Endothelial cell of umbilical vein (primary cell): ENCODE results near the gene ANKMY1. TPM values are rescaled to one million over a fixed set of nuclear protein-coding genes. Genes with fewer than 3 reads are reported as not detected.

Source experiments
- BruUV-seq: library from RNA; stranded (reverse); fragments of 400-500 nt; replicated peaks from 2 replicates; lab custom pipeline; 2021; lab: Mats Ljungman, UMichigan
- CTCF ChIA-PET: fragments of 300-600, 350-600 bp; sonication (Branson Sonifier 250); formaldehyde crosslinking; loops from one replicate; lab custom pipeline; 2021; ENCODE audit warnings: antibody characterized with exemption, inconsistent platforms; lab: Charles Lee
- POLR2A ChIA-PET: fragments of 300-600, 350-600 bp; sonication (Branson Sonifier 250); formaldehyde crosslinking; loops from one replicate; lab custom pipeline; 2021; ENCODE audit warnings: antibody characterized with exemption, inconsistent platforms; lab: Charles Lee
- DNase-seq: peaks from one replicate; pipeline ENCODE4 v3.0.0-alpha.2; 2011; ENCODE audit warnings: low read depth, low spot score
- FAIRE-seq: peaks from 2 replicates; lab custom pipeline; 2011; peaks lifted over from hg19 to GRCh38; lab: Jason Lieb, UNC
- H2AFZ ChIP-seq: 2 replicates; pipeline ENCODE4 v1.6.0; 2012; ENCODE audit warnings: low read depth, low read length, control low read depth, inconsistent platforms
- H3K27ac ChIP-seq: 2 replicates; pipeline ENCODE4 v1.5.1; 2011; ENCODE audit warnings: low read depth, mild to moderate bottlenecking, control low read depth, low read length, moderate library complexity; ENCODE audit not compliant: insufficient read depth
- H3K27me3 ChIP-seq, 2 experiments: 2 replicates each; pipeline versions ENCODE4 v1.6.0 to v1.6.1; 2011; ENCODE audit warnings: low read length in 2 of 2, mixed read lengths in 1 of 2; ENCODE audit not compliant: control insufficient read depth in 2 of 2, insufficient read depth in 2 of 2
- H3K36me3 ChIP-seq, 2 experiments: 2 replicates in 1 of 2; 3 replicates in 1 of 2; pipeline ENCODE4 v1.5.1; 2011; ENCODE audit warnings: low read length in 2 of 2, mild to moderate bottlenecking in 1 of 2, moderate library complexity in 1 of 2; ENCODE audit not compliant: control insufficient read depth in 2 of 2, insufficient read depth in 2 of 2; ENCODE audit errors: extremely low read depth in 1 of 2
- H3K4me1 ChIP-seq: 3 replicates; pipeline ENCODE4 v1.5.1; 2011; ENCODE audit warnings: mild to moderate bottlenecking, low read length; ENCODE audit not compliant: control insufficient read depth, insufficient read depth; ENCODE audit errors: extremely low read depth
- H3K4me2 ChIP-seq: 2 replicates; pipeline ENCODE4 v1.6.1; 2011; ENCODE audit warnings: low read length, control low read depth, mixed read lengths; ENCODE audit not compliant: insufficient read depth
- H3K4me3 ChIP-seq, 3 experiments: fragments of 200-600 bp in 1 of 3; sonication (generic), shearing (Covaris generic) in 1 of 3; replicated peaks in 1 of 3; 2 replicates each; pipeline ENCODE4 v1.5.1; 2011 to 2016; ENCODE audit warnings: control low read depth in 3 of 3, low read length in 3 of 3, mild to moderate bottlenecking in 2 of 3, inconsistent platforms in 1 of 3, low read depth in 1 of 3, moderate library complexity in 1 of 3; ENCODE audit not compliant: insufficient read depth in 1 of 3
- H3K79me2 ChIP-seq: 2 replicates; pipeline ENCODE4 v1.6.0; 2012; ENCODE audit warnings: low read length, inconsistent platforms; ENCODE audit not compliant: control insufficient read depth, insufficient read depth
- H3K9ac ChIP-seq: replicated peaks from 2 replicates; pipeline ENCODE3; 2011; ENCODE audit warnings: low read length, control low read depth; ENCODE audit not compliant: insufficient read depth; ENCODE audit errors: extremely low read depth
- H3K9me1 ChIP-seq: replicated peaks from 3 replicates; pipeline ENCODE4 v1.6.0; 2011; ENCODE audit warnings: mild to moderate bottlenecking, low read length; ENCODE audit not compliant: control insufficient read depth, insufficient read depth; ENCODE audit errors: extremely low read depth
- H3K9me3 ChIP-seq: replicated peaks from 2 replicates; pipeline ENCODE4 v1.5.1; 2012; ENCODE audit warnings: low read length, inconsistent platforms; ENCODE audit not compliant: control insufficient read depth, insufficient read depth
- H4K20me1 ChIP-seq: replicated peaks from 2 replicates; pipeline ENCODE3; 2011; ENCODE audit warnings: mild to moderate bottlenecking, low read length; ENCODE audit not compliant: control insufficient read depth, insufficient read depth; ENCODE audit errors: extremely low read depth
- EZH2 ChIP-seq: IDR thresholded peaks from 2 replicates; pipeline ENCODE4 v1.6.1; 2012; ENCODE audit warnings: borderline replicate concordance, low read depth, mild to moderate bottlenecking, moderate library complexity, low read length, inconsistent platforms; ENCODE audit not compliant: severe bottlenecking
- JUN ChIP-seq: IDR thresholded peaks from 2 replicates; pipeline ENCODE4 v1.6.1; 2011; ENCODE audit warnings: borderline replicate concordance, low read depth; ENCODE audit not compliant: insufficient read length, insufficient read depth
- MYC ChIP-seq: IDR thresholded peaks from one replicate; pipeline ENCODE4 v1.6.1; 2011; ENCODE audit warnings: mild to moderate bottlenecking, low read depth, low read length
- POLR2A ChIP-seq: IDR thresholded peaks from 2 replicates; pipeline ENCODE4 v1.6.1; 2012; ENCODE audit warnings: low read depth, mild to moderate bottlenecking, control low read depth, low read length
- POLR2AphosphoS5 ChIP-seq: IDR thresholded peaks from 2 replicates; pipeline ENCODE4 v1.6.1; 2012; ENCODE audit warnings: low read depth, mild to moderate bottlenecking, control low read depth, low read length, moderate library complexity; ENCODE audit not compliant: insufficient read depth
- dilution Hi-C: fragments of 300-500 bp; cut with MboI; formaldehyde crosslinking; loops from one replicate; pipeline ENCODE4 v1.15.0; 2019; ENCODE audit warnings: low sequenced_read_pairs; ENCODE audit not compliant: extremely low pct_ligation_motif_present
- intact Hi-C: fragments of 100-400 bp; cut with micrococcal nuclease; formaldehyde crosslinking; loops from one replicate; pipeline ENCODE4 v1.10.0; 2022
- polyA plus RNA-seq, 4 experiments: library from polyadenylated mRNA; depleted of rRNA in 3 of 4; stranded (reverse) in 3 of 4; unstranded in 1 of 4; fragments of >200 nt; gene quantifications; 2 replicates each; pipeline versions ENCODE4 v1.2.1 to v1.2.3, GENCODE V29; 2011 to 2012; ENCODE audit warnings: missing spikeins in 1 of 4
- total RNA-seq: library from RNA; stranded (reverse); gene quantifications from 2 replicates; pipeline ENCODE4 v1.2.3, GENCODE V29; 2021
- TF ChIP-seq, protein P1 (sequence below), 2 donors: IDR thresholded peaks; 1 replicate in 1 of 2; 2 replicates in 1 of 2; pipeline ENCODE4 v1.5.1; 2011; ENCODE audit warnings: low read length in 2 of 2, mild to moderate bottlenecking in 2 of 2, moderate library complexity in 2 of 2, control low read depth in 1 of 2, inconsistent platforms in 1 of 2, low read depth in 1 of 2; ENCODE audit not compliant: insufficient read depth in 1 of 2; ENCODE audit errors: extremely low read depth in 1 of 2

ANKMY1 gene
- total and polyA plus RNA-seq, 2 donors (not counting 3 experiments of a cell fraction or from before 2014, with no cell fraction given) = 9.0 to 16.0 TPM

DNA sequence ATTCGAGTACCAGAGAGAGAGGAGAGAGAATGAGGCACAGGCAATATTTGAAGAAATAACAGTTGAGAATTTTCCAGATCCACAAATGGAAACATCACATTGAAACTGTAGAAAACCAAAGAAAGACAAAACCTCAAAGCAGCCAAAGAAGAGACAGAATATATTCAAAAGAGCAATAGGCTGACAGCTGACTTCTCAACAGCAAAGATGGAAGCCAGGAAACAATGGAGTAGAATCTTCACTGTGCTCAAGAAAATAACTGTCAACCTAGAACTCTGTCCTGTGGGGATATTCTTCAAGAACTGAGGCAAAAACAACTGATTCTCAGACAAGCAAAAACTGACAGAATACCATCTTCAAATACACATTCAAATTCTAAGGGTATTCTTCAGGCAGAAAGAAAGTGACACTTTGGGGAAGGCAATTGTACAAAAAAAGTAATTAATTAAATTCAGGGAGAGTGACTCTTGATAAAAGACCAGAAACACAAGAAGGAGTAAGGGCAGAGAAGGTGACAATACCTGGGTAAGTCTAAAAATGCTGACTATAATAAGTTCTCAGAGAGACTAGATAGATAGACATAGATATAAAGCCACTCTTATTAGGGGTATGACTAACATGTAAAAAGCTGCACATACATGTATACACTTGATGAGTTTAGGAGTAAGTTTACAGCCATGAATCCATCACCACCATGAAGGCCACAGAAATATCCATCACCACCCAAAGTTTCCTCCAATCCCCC, 25.6 kb downstream of the ANKMY1 start:
- H3K4me3 ChIP-seq = no peak overlapping the region
- H3K9ac ChIP-seq = no peak overlapping the region
- H3K27ac ChIP-seq = no peak overlapping the region
- H3K4me1 ChIP-seq = no peaks in the 10 kb centered on the region
- H3K27me3 ChIP-seq = no peaks in the 10 kb centered on the region
- FAIRE-seq (no peak), DNase-seq (no peak)
- H3K4me2 ChIP-seq = no peak overlapping the region
- TF ChIP-seq, protein P1, sequence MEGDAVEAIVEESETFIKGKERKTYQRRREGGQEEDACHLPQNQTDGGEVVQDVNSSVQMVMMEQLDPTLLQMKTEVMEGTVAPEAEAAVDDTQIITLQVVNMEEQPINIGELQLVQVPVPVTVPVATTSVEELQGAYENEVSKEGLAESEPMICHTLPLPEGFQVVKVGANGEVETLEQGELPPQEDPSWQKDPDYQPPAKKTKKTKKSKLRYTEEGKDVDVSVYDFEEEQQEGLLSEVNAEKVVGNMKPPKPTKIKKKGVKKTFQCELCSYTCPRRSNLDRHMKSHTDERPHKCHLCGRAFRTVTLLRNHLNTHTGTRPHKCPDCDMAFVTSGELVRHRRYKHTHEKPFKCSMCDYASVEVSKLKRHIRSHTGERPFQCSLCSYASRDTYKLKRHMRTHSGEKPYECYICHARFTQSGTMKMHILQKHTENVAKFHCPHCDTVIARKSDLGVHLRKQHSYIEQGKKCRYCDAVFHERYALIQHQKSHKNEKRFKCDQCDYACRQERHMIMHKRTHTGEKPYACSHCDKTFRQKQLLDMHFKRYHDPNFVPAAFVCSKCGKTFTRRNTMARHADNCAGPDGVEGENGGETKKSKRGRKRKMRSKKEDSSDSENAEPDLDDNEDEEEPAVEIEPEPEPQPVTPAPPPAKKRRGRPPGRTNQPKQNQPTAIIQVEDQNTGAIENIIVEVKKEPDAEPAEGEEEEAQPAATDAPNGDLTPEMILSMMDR (IDR thresholded peaks at IDR 0.05; ENCODE audit: extremely low read depth in 1 of 2, insufficient read depth in 1 of 2, low read depth in 1 of 2, low read length in 2 of 2) = no peak
- no peak for TF ChIP-seq MYC
- no peak for TF ChIP-seq EZH2
- no peak overlapping the region for H2AFZ ChIP-seq
- ChIA-PET POLR2A (no interaction called here), CTCF (no interaction called here)
- intact Hi-C loops = no loop called here
- BruUV-seq = no TSS peak
- H3K79me2 ChIP-seq = no peaks in the 10 kb centered on the region
- peaks cover 0 to 2% of the 10 kb centered on the region in 2 experiments for H3K36me3 ChIP-seq
- no peaks in the 10 kb centered on the region for H3K9me1 ChIP-seq
- H3K9me3 ChIP-seq = no peaks in the 10 kb centered on the region
- dilution Hi-C loops = no loop called here
- H4K20me1 ChIP-seq = no peaks in the 10 kb centered on the region

DNA sequence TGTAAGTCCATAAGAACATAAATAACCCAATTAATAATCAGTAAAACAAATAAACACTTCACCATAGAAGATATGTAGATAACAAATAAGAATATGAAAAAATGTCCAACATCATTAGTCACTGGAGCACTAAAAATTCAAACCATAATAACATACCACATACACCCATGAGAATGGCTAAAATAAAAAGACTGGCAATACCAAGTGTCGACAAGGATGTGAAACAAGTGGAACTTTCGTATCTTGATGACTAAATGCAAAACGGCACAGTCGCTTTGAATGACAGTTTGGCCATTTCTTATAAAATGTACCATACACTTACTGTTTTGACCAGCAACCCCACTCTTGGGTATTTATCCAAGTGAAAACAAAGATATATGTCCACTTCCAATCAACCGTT, 26.8 kb downstream of the ANKMY1 start:
- H3K9me3 ChIP-seq = no peaks in the 10 kb centered on the region
- ChIA-PET CTCF (no interaction called here), POLR2A (no interaction called here)
- TF ChIP-seq MYC = no peak
- no peak for TF ChIP-seq POLR2AphosphoS5
- TF ChIP-seq JUN = no peak
- no peak for TF ChIP-seq POLR2A
- no peaks in the 10 kb centered on the region for H3K9me1 ChIP-seq
- H2AFZ ChIP-seq = no peak overlapping the region
- dilution Hi-C loops = no loop called here
- H3K79me2 ChIP-seq = no peaks in the 10 kb centered on the region
- intact Hi-C loops = no loop called here
- H3K36me3 ChIP-seq = peaks cover 0 to 2% of the 10 kb centered on the region in 2 experiments
- no peak overlapping the region for H3K4me2 ChIP-seq
- no peak overlapping the region for H3K27ac ChIP-seq
- H4K20me1 ChIP-seq = no peaks in the 10 kb centered on the region
- H3K9ac ChIP-seq = no peak overlapping the region
- H3K4me3 ChIP-seq = no peak overlapping the region
- BruUV-seq = no TSS peak
- no peaks in the 10 kb centered on the region for H3K27me3 ChIP-seq
- FAIRE-seq (no peak), DNase-seq (no peak)
- no peaks in the 10 kb centered on the region for H3K4me1 ChIP-seq
